ENCODE data around the gene APCDD1L.

The APCDD1L gene

GRCh38 chr20:58483470-58483869 is 31.7 kb downstream of the APCDD1L start:
- TF ChIP-seq, protein P1, sequence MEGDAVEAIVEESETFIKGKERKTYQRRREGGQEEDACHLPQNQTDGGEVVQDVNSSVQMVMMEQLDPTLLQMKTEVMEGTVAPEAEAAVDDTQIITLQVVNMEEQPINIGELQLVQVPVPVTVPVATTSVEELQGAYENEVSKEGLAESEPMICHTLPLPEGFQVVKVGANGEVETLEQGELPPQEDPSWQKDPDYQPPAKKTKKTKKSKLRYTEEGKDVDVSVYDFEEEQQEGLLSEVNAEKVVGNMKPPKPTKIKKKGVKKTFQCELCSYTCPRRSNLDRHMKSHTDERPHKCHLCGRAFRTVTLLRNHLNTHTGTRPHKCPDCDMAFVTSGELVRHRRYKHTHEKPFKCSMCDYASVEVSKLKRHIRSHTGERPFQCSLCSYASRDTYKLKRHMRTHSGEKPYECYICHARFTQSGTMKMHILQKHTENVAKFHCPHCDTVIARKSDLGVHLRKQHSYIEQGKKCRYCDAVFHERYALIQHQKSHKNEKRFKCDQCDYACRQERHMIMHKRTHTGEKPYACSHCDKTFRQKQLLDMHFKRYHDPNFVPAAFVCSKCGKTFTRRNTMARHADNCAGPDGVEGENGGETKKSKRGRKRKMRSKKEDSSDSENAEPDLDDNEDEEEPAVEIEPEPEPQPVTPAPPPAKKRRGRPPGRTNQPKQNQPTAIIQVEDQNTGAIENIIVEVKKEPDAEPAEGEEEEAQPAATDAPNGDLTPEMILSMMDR (IDR thresholded peaks at IDR 0.05; ENCODE audit: insufficient read depth, missing control alignments) = no peak
- no peak for DNase-seq (ENCODE audit: insufficient read length, low spot score)
- no peak for FAIRE-seq

GRCh38 chr20:58483051-58483450 is 32.1 kb downstream of the APCDD1L start:
- TF ChIP-seq, protein P1 (IDR thresholded peaks at IDR 0.05; ENCODE audit: insufficient read depth, missing control alignments) = no peak
- DNase-seq (ENCODE audit: insufficient read length, low spot score) (no peak), FAIRE-seq (no peak)

DNA sequence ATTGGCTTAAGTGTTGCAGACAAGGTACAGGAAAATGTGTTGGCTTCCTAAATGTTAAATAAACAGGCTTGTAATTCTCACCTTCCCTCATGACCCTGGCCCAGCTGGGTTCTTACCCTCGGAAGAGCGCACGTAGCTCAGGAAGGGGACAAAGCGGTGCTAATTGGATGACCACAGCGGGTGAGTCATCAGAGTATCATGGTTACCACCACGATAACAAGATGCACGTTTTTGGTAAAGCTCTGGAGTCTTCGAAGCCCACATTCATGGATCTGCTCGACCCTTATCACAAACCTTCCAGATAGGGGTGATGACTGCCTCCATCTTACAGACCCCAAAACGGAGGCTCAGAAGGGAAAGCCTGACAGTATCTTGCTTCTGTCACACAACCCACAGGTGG is 32.8 kb downstream of the APCDD1L start:
- TF ChIP-seq, protein P1 (IDR thresholded peaks at IDR 0.05; ENCODE audit: insufficient read depth, missing control alignments) = no peak
- FAIRE-seq (no peak), DNase-seq (ENCODE audit: insufficient read length, low spot score) (no peak)

- TF ChIP-seq, protein P1 (IDR thresholded peaks at IDR 0.05; ENCODE audit: insufficient read depth, missing control alignments) = peak; percentile 69
- DNase-seq (ENCODE audit: insufficient read length, low spot score) (peak; percentile 66), FAIRE-seq (no peak)
Observed at GRCh38 chr20:58481481-58482021, 33.6 kb downstream of the APCDD1L start.

DNA sequence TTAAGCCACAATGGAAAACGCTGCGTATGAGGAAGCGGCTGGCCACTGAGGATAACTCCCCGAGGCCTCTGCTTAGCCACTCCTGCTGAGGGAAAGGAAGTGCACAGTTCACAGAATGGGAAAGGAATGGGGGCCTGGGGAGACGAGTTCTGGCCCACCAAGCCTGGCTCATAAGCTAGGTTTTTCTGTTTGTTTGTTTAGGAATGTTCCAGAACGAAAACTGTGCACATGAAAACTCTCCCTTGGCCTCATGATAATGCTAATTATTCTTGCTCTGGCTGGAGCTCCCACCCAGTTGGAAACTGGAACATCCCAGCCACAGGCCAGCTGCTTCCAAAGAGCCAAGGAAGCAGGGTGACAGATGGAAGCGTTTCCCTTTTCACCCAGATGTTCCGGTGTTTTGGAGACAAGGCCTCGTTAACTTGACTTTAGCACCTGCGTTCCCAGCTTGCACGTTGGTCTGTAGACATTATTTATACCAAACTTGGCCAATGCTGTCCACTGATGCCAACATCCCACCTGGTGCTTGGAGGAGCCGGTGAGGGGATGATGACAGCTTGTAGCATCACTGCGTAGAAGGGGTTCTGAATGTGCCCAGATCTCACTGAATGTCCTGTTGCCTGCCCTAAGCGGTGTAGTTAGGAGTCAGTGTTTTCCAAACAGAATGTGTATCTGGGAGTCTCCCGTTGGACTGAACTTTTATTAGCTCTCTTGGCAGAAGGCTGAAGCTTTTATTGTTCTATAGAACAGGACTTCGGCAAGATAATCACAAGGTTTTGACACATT is 34.5 kb downstream of the APCDD1L start:
- TF ChIP-seq, protein P1 (IDR thresholded peaks at IDR 0.05; ENCODE audit: insufficient read depth, missing control alignments) = no peak
- FAIRE-seq = no peak
- DNase-seq (ENCODE audit: insufficient read length, low spot score) = no peak

GRCh38 chr20:58479726-58480440 is 35.3 kb downstream of the APCDD1L start:
- DNase-seq (ENCODE audit: insufficient read length, low spot score) (no peak), FAIRE-seq (no peak)
- TF ChIP-seq, protein P1 (IDR thresholded peaks at IDR 0.05; ENCODE audit: insufficient read depth, missing control alignments) = no peak

All from D721Med (cell line).